Esophagus muscularis mucosa (tissue), 3 donors: ENCODE data around the gene PARVB.

Source experiments
- CTCF ChIP-seq, 3 experiments: fragments of 200-600 bp in 2 of 3; fragments of 450-650 bp in 1 of 3; sonication (generic) in 2 of 3; IDR thresholded peaks; one replicate each; pipeline ENCODE4 v1.5.1; 2017 to 2019; ENCODE audit warnings: antibody characterized with exemption in 3 of 3, mild to moderate bottlenecking in 2 of 3, moderate library complexity in 1 of 3
- POLR2A ChIP-seq: fragments of 450-650 bp; IDR thresholded peaks from one replicate; pipeline ENCODE4 v1.6.1; 2017; ENCODE audit warnings: antibody characterized with exemption, moderate library complexity, mild to moderate bottlenecking, low read depth
- POLR2AphosphoS5 ChIP-seq, 2 donors: sonication (generic); formaldehyde crosslinking; IDR thresholded peaks; one replicate each; pipeline ENCODE4 v1.6.1; 2017; ENCODE audit warnings: antibody characterized with exemption in 2 of 2

DNA sequence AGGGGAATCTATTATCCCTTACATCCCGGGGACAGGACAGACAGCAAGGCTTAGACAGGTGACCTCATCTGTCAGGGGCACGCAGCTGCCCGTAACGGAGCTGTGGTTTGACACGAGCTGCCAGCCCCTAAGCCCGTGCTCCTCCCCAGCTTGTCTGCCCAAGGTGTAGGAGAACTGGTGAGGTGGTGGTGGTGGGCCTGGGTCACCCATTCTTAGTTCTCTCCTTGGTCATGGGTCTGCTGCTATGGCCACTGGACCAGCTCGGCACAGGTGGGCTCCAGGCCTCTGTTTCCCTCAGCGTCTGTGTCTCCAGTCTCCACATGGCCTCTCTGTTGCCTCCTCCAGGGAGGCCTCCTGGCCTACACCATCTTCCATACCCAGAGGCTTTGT is 162.0 kb downstream of the PARVB start:
- TF ChIP-seq CTCF (IDR thresholded peaks at IDR 0.05) (no peak), POLR2A (no peak), POLR2AphosphoS5 (IDR thresholded peaks at IDR 0.05) (no peak)
